Muscle of back (tissue), 11 donors: ENCODE data around the gene GRID1. TPM values are rescaled to one million over a fixed set of nuclear protein-coding genes. Genes with fewer than 3 reads are reported as not detected.
"Not testable (repeated sequence)": the region's sequence is repeated elsewhere in the genome, so short reads cannot be mapped to it uniquely, and the experiment has no call there.

Experiments
- DNase-seq, 3 donors: peaks; one replicate each; pipeline versions ENCODE4 v3.0.0 to v3.0.0-alpha.2; 2013
- polyA plus RNA-seq, 10 donors: library from polyadenylated mRNA; unstranded; fragments of 120-200 nt; gene quantifications; one replicate each; pipeline ENCODE4 v1.2.1, GENCODE V29; 2013; ENCODE audit not compliant: insufficient read length in 10 of 10

The GRID1 gene
- polyA plus RNA-seq, 10 donors: 2.7 to 8.4 (median 5.9) TPM

DNA sequence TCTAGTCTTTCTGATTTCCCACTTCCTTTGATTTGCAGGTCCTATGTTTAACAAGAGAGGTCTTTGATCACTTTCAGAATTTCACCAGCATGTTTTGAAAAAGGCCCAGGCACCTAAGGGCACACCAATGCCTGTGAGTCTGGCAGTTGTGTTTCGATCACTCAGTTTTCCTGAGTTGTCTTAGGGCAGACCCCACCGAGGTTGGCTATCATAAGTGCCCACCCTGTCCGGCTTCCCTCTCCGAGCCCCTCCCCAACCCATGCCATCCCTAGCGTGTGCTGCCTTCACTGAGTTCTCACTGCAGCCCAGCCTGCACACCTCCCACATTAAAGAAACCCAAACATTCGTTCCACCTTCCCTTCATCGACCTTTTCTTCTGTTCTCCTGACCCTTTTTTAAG is 257.9 kb downstream of the GRID1 start:
- DNase-seq: no peak

DNA sequence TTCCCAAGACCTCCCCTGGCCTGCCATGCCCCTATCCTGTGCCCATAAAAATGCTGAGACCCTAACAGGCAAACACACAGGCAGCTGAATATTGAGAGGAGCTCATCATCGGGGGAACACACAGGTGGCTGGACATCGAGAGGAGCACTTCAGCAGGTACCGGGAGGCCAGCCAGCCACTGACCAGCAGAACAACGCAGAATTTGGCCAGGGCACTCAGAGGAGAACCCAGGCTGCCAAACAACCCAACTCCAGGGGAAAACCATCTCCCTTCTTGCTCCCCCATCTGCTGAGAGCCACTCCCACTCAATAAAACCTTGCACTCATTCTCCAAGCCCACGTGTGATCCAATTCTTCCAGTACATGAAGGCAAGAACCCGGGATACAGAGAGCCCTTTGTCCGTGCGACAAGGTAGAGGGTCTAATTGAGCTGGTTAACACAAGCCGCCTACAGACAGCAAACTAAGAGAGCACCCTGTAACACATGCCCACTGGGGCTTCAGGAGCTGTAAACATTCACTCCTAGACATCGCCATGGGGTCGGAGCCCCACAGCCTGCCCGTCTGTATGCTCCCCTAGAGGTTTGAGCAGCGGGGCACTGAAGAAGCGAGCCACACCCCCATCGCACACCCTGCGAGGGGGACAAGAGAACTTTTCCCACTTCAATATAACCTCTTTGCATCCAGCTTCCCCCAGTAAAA is 258.8 kb downstream of the GRID1 start:
- not testable (repeated sequence) for DNase-seq

DNA sequence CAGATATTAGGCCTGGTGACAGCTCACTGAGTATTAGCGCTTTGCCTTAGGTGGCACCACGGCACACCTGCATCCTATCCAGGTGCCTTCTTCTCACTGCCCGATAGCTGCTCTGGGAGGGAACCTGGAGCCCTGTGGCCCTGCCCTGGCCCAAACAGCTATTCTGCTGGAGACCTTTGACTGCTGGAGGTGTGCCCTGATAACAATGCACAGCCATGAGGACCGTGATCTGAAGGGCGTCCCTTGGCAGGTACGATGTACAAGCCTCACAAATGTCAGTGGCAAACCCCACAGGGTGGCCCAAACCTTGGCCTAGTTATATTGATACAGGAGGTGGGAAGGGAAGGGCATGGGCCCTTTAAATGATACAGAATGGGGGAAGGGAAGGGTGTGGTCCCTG is 259.5 kb downstream of the GRID1 start:
- DNase-seq: no peak

DNA sequence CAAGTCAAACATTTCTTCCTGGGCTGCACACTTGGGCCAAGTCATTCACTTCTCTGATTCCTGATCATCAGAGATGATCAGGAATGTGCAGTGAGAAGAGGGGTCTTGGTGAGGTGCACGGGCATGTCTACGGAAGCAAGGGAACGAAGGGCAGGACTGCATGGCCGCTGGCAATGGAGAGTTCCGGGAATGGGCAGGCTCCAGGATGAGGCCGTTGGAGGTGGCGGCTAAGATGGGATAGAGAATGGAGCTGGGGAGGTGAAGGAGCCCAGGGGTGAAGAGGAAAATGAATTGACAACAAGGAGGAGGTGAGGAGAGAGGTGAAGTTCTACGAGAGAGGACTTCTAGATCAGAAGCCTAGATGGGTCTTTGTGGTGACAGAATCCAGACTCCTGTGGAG is 260.0 kb downstream of the GRID1 start:
- DNase-seq: no peak

DNA sequence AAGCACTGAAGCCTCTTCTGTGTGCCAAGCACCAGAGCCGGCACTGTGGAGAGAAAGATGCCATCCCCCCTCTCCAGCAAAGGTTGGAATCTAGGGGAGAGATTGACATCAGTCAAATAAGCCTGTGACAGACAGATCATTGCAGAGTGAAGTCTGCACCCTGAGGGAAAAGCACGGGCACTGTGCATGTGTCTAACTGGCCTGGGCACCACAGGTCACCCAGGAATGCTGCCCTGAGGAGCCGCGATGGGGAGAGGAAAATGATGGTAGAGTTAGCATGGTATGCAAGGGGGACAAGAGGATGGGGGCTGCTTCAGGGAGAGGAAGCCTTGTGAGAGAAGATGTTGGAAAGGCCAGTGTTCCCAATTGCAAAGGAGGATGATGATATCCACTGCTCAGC is 261.0 kb downstream of the GRID1 start:
- DNase-seq: no peak

DNA sequence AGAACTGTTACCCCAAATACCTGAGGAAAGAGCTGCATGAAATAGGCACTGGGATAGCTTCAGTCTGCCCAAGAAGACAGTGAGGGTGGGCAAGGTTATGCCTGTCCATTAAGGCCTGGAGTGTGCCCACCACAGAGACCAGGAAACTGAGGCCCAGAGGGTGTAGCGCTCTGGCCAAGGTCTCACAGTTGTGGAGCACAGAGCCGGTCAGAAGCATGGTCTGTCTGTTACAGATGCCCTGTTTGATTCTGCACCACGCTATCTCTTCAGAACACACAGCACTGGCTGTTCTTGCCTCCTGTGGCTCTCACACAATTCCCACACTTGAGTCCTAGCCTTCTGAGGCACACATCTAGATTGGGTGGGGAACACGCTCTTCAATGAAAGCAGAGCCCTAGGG is 261.4 kb downstream of the GRID1 start:
- DNase-seq: no peak

DNA sequence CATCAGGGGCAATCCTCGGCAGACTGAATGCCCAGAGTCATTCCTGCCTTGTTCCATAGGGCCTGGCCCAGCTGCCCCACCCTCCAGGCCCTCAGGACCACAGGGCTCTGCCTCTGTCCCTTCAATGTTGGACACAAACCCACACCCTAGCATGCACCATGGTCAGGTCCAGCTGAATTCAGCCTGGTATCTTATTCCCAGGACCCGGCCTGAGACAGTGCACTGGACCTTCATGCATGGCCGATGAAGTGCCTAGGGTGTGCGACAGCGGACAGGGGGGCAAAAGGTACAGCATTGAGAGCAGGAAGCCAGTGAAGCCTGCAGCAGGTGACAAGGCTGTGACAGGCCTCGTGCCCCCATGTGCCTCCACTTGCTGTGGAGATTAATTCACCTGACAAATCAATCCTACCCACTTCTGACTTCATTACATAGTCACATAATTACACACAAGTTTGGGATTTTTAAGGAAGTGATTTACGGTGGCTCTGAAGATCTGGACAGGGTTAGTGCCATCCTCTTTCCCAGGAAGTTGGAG is 261.9 kb downstream of the GRID1 start:
- no peak for DNase-seq

DNA sequence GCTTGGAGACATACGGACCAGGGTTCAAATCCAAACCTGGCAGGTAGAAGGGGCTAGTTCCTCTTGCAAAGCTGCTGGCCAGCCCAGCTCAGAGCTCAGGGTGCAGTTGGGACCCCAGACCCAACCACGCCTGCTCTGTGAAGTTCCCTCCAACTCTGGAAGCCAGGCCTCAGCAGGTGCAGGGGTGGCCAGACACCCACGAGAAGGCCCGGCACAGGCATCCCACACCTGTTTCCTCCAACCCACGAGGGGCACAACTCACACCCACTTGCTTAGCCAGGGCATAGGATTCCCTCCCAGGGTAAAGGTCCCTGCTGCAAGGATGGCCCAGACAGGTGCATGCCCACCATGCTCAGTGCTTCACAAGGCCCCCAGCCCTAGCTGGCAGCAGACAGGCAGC is 262.4 kb downstream of the GRID1 start:
- DNase-seq: no peak

DNA sequence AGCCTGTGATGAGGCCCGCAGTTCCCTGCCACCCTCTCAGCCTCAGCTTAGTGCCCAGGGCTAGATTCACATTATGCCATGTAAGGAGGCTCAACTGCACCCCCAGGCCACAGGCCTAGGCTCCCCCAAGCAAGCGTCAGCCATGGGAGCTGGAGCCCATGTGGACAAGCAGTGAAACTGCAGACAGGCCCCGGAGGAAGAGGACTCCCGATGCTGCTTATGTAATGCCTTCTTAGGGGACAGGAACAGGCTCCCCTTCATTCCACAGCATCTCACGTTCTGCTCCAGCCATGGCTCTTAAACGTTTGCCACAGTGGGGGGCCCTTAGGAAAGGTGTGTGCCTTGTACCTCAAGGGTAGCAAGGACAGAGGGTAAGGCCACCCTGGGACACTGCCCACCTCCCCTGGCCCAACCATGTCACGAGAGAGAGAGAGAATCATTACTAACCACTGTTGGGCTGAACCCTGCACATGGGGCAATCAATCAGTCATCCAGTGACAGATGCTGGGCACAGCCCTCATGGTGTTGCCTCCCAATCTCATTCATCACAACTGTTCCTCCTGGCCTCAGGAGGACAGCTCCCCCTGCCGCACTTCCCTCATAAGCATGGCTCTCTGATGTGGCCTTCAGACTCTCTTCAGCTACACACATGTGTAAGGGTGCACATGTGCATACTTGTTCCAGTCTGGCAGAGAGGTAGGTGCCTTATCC is 263.0 kb downstream of the GRID1 start:
- DNase-seq: peak; percentile 21 to 42 (median 21)

DNA sequence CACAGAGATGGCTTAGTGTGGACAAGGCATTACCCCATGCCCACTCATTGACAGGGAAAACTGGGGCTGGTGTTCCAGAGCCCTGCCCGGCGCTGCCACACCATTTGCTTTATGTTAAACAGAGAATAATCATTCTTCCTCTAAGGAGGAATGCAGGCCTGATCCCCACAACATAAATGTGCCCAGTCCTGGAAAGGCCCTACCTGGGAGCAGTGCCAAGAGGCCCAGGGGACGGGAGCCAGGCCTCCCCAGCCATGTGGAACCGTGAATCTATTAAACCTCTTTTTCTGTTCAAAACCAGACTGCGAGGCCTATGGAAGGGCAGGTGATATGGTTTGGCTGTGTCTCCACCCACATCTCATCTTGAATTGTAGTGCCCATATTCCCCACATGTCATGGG is 264.1 kb downstream of the GRID1 start:
- DNase-seq: no peak

DNA sequence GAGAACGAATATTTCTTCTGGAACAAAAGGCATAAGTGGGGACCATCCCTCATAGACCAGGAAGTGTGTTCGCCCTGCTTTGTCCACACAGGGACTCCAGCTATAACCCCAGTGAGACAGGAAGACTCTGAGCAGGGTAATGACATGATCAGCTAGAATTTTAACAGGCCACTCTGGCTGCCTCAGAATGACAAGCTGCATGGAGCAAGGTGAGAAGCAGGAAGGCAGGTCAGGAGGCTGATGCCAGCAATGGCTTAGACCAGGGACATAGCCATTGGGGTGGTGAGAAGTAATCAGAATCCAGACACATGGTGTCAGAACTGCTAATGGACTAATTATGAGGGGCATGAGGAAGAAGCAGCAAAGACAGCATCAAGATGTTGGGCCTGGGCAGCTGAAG is 264.6 kb downstream of the GRID1 start:
- DNase-seq: no peak

DNA sequence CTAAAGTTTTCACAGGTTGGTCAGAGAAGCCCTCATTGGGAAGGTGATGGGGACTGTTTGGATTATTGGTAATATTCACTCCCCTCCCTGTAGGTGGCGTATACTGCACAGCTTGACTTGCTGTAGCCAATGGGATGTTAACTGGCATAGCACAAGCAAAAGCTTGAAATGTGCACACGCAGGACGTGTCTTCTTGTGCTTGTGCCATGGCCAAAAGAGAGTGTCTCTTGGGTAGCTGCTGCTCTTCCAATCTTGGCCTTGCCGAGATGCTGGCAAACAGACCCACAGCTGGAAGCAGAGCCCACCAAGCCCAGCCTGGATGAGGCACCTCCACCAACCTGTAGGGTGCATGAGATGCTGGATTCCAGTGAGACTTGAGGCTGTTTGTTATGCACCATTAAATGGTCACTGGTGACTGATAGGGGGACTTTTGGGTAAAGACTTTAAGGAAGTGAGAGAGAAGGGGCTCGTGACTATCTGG is 266.0 kb downstream of the GRID1 start:
- no peak for DNase-seq

DNA sequence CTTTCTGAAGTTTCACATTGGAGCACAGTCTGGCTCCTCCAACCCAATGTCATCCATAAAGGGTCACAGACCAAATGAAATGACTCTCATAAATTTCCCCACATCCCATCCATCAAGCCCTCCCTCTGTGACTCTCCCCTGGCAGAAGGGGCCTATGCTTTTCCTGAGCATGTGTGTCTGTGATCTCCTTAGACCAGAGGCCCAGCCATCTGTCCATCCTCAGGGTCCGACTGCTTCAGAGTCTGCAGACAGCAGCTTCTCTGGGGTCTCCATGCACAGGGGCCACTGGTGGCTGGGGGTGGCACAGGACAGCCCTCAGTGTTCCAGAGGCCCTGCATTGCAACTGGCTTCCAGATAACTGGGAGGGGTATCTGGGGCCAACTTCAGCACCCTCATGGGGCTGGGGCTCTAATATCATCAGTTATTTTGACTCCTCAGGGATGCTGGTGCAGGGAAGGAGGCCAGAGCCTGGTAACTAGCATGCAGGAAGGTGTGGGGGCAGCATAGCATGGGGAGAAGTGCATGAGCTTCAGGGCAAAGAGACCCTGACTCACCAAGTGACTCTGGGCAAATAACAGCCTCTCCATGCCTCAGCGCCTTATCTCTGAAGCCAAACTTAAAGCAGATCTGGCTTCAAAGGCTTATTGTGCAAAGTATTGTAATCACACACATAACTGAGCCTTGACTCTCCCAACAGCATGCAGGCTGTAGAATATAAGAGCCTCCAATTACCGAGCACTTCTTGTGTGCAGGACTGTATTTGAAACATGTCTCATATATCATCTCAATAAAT is 266.9 kb downstream of the GRID1 start:
- no peak for DNase-seq

DNA sequence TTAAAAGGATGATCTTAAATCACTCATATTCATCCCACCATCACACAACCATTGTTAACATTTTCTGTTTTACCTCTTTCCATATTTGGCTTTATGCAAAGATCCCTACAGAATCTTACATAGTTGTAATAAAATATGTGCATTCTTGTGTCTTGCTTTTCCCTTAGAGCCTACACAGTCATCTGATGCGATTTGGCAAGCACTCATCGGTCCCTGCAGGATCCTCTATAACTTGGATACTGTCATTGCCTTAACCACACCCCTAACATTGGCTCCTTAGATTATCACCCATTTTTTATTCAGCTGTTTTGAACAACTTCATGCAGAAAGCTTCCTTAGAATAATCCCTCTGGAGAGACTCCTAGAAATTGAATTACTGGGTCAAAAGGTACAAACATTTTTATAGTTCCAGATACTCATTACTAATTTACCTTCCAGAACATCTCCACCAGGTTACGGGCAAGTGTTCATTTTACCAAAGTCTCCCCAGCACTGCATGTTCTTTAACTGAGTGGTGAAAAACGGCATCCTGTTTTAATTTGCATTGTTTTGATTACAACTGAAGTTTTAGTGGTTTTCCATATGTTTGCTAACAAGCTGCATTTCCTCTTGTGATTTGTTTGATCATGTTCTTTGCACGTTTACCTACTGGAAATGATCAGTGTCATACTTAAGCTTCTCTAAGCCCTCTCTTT is 268.3 kb downstream of the GRID1 start:
- DNase-seq: peak in 2 of 3 donors; percentile 19 to 69

DNA sequence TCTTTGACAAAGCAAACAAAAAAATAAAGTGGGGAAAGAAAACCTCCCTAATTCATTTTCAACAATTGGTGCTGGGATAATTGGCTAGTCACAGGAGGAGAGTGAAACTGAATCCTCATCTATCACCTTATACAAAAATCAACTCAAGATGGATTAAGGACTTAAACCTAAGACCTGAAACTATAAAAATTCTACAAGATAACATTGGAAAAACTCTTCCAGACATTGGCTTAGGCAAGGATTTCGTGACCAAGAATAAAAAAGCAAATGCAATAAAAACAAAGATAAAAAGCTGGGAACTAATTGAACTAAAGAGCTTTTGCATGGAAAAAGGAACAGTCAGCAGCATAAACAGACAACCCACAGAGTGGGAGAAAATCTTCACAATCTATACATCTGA is 271.5 kb downstream of the GRID1 start:
- not testable (repeated sequence) for DNase-seq

DNA sequence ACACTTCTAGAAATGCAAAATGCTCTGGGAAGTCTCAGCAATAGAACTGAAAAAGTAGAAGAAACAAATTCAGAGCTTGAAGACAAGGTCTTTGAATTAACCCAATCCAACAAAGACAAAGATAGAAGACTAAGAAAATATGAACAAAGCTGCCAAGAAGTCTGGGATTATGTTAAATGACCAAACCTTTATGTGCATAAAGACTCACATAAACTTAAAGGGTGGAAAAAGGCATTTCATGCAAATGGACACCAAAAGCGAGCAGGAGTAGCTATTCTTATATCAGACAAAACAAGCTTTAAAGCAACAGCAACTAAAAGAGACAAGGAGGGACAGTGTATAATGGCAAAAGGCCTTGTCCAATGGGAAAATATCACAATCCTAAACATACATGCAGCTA is 274.3 kb downstream of the GRID1 start:
- not testable (repeated sequence) for DNase-seq

DNA sequence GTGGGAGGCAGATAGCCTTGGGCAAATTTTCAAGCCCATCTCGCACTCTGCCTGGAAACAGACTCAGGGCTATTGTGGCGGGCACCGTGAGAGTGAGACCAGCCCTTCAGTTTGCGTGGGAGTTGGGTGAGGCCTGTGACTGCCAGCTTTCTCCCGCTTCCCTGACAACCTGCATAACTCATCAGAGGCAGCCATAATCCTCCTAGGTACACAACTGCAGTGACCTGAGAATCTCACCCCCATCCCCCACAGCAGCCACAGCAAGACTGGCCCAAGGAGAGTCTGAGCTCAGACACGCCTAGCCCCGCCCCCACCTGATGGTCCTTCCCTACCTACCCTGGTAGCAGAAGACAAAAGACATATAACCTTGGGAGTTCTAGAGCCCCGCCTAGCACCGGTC is 275.4 kb downstream of the GRID1 start:
- no peak for DNase-seq

DNA sequence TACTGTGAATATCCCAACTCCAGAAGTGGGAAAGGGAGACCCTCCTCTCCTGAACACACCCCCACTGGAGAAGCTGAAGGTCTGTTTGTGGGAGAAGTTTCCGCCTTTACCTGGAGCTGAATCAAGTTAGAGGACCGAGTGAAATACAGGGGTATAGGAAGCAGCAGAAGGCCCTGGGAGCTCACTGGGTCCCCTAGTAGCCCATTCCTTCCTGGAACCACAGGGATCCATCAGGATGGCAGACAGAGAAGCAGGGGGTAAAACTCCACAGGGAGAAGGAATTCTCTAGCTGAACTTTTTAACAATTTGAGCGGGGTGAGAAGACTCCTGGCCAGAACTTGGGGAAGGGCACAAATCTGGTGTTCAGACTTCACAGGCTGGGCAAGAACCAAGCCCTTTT is 275.8 kb downstream of the GRID1 start:
- no peak for DNase-seq

DNA sequence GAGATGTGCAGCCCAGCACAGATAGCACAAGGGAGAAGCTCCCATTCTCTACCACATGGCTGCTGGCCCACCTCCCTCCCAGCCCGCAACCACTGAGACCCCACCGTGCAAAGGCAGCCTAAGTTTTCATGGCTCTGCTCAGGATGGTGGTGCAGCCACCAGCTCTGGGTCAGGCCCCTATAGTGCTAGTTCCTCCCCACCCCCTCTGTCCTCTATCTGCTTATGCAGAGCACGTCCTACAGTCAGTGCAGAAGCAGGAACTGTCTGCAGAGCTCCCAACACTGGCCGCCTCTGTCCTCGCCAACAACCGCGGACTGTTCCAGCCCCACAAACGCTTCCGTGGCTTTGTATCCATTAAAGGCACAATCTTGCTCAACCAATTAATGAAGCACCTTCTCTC is 278.9 kb downstream of the GRID1 start:
- no peak for DNase-seq

DNA sequence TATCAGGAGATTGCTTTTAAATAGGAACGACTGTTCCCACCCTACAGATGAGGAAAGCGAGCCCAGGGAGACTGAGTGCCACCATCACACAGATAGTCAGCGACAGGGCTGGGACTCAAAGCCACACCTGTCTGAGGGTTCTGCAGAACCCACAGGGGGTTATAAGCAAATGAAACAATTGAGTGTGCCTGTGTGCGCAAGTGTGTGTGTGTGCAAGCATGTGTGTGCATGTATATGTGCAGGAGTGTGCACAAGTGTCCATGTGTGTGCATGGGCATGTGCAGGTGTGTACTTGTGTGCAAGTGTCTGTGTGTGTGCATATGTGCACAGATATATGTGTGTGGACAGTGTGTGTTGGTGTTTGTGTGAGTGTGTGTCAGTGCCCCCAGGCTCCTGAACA is 280.2 kb downstream of the GRID1 start:
- DNase-seq: no peak

DNA sequence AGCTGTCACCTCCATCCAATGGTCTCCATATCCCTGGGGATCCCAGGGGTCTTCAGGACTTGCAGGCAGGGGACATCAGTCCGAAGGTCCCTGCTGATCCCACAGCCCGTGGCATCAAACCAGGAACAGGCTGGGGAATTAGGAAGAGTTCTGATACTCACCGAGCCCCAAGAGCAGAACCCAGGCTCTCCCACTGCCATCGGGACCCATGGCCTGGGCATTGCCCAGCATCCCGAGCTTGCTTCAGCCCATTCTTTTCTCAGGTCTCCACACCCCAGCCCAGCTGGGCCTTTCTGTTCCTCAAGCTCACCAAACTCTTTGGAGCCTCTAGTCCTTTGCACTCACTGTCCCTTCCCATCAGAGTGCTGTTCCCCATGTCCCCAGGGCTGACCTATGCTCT is 280.9 kb downstream of the GRID1 start:
- no peak for DNase-seq

DNA sequence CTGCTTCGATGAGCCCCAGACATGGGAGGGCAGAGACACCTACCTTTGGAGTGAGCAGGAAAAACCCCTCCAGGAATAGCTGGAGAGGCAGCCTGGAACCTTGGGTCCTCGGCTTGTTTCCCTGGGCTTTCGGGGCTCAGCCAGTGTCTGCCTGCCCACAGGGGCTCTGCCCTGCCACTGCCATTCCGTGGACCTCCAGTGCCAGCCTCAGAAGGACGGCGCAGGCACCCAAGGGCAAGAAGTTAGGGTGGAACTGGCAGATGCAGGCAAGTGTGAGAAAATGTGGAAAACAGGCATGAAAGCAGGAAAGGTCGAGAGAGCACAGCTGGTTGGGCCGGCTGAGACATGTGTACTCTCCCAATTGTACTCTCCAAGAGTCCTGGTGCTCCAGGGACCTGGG is 281.5 kb downstream of the GRID1 start:
- no peak for DNase-seq
